Measurements from ENCODE around the gene SLC25A12.
"Not testable (repeated sequence)": the region's sequence is repeated elsewhere in the genome, so short reads cannot be mapped to it uniquely, and the experiment has no call there.

The SLC25A12 gene

DNA sequence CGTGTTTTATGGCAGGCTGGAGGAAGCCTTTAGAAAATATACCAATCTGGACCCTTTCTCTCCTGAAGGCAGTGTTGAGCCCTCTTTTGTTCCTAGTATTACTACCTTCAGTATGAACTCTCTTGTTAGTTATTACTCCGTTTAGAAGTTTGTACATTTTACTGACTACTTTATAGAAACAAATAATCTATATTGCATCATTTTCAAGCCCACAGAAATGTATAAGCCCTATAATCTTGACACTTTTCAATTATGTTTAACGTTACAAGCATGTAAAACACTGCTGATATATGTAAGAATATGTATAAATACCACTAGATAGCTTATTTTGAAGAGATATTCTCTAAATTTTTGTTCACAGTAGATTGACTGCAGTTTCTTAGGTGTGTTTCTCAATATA lies 64.0 kb downstream of the SLC25A12 start:
- H3K4me3 ChIP-seq (ENCODE audit: low read depth, low read length): no peak overlapping the region

DNA sequence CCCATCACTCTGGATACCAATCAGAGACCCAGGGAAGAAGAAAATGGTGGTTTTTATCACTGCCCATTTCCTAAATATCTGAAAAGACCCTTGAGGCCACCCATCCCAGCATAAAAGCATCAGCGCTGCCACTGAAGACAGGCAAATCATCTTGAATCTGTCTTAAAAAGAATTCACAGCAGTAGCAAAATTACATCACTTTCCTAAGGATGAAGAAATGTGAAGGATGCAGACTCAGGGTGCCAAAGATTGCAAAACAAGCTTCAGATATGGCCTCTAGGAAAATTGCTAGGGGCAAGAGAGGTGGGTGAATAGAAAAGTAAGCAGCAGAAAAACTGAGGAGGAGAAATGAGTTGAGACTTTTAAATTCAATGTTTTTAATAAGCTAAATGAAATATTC lies 70.0 kb downstream of the SLC25A12 start:
- H3K4me3 ChIP-seq (ENCODE audit: low read depth, low read length): no peak overlapping the region

- no peak overlapping the region for H3K4me3 ChIP-seq (ENCODE audit: low read depth, low read length)
These were observed 71.3 kb downstream of the SLC25A12 start for GRCh38 chr2:171822525-171823322.

- H3K4me3 ChIP-seq (ENCODE audit: low read depth, low read length): no peak overlapping the region
These were observed 74.6 kb downstream of the SLC25A12 start for GRCh38 chr2:171819453-171819852.

DNA sequence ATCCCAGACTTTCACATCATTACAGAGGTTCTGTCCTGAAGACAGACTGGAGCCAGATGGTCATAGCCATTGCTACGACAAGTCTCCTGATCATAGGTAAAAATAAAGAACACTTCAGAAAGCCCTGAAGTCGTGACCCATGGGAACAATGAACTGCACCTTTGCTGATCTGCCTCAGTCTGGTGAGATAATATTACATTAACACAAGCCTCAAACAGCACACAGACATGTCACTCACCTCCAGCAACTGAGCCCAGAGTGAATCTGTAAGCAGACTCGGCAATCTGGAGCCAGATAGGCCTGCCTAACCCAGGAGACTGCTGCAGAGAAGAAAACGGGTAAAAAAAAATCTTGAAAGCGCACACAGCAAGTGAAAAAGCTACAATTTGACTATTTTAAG lies 79.2 kb downstream of the SLC25A12 start:
- H3K4me3 ChIP-seq (ENCODE audit: low read depth, low read length): no peak overlapping the region

GRCh38 chr2:171814174-171814573 lies 79.9 kb downstream of the SLC25A12 start:
- no peak overlapping the region for H3K4me3 ChIP-seq (ENCODE audit: low read depth, low read length)

- H3K4me3 ChIP-seq (ENCODE audit: low read depth, low read length): no peak overlapping the region
These were observed 80.3 kb downstream of the SLC25A12 start for GRCh38 chr2:171813729-171814128.

DNA sequence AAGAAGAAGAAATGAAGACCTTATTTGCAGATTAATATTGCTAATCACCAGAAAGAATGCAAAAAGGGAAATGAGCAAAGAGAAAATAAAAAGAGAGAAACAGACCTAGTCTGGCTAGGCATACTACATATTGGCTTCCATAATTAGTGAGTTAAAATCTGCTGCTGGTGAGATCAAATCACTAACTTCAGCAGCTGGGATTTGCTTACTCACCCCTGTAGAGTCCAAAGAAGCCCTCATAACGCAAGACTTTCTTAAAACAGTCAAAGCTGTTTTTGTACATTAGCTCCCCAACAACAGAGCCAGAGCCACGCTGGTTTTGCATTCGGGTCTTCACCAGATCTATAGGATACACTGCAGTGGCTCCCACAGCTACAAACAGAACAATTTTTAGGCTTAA lies 80.9 kb downstream of the SLC25A12 start:
- no peak overlapping the region for H3K4me3 ChIP-seq (ENCODE audit: low read depth, low read length)

DNA sequence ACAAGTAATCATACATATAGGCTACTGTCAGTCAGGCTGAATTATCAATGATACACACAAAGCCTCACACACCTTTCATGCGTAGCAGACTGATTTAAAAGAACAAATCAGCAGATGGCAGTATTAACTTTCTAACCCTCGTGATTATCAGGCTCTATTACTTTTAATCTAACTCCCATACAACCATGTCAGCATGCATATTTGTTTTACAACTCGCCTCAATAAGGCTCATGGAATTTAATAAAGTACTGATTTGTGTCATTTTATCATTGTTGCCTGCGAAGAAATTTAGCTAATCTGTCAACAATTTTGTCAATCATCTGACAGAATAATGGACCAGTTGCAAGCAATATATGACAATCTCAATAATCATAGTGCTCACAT lies 82.8 kb downstream of the SLC25A12 start:
- H3K4me3 ChIP-seq (ENCODE audit: low read depth, low read length): no peak overlapping the region

DNA sequence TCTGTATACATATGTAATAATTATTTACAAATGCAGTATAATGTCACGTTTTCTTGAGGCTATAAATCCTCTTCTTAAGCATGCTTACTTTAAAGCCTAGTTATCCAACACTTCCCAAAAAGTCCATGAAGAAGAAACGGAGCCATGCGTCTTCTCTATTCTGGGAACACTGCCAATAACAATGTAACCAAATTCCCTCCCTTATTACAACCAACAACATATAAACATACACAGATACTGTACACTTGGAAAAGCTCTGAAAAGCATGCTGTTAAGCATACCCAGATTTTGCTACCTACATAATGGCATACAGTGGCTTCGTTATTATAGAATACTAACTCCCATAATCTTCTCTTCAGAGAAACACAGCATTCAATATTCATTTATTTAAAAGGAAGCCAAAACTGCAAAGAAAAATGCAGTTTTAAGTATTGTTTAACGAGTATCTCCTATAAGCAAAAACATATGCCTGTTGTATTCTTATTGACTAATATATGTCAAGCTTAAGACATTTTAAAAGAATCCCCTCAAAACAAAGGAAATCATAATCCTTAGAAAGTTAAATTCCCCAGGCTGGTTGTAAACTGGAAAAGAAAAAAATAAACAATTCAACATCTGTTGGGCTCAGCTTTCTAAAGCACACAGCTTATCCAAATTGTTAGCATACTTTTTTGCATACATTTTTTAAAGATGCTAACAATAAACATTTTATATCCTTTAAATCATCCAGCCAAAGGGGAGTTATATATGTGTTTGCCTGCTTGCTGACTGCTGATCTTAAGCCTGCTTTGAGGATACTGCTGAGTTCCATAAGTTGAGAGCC lies 83.4 kb downstream of the SLC25A12 start:
- no peak overlapping the region for H3K4me3 ChIP-seq (ENCODE audit: low read depth, low read length)

DNA sequence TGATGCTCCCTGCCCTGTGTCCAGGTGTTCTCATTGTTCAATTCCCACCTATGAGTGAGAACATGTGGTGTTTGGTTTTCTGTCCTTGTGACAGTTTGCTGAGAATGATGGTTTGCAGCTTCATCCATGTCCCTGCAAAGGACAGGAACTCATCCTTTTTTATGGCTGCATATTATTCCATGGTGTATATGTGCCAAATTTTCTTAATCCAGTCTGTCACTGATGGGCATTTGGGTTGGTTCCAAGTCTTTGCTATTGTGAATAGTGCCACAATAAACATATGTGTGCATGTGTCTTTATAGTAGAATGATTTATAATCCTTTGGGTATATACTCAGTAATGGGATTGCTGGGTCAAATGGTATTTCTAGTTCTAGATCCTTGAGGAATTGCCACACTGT lies 85.2 kb downstream of the SLC25A12 start:
- not testable (repeated sequence) for H3K4me3 ChIP-seq (ENCODE audit: low read depth, low read length)

GRCh38 chr2:171807831-171808393 lies 86.1 kb downstream of the SLC25A12 start:
- H3K4me3 ChIP-seq (ENCODE audit: low read depth, low read length): no peak overlapping the region

DNA sequence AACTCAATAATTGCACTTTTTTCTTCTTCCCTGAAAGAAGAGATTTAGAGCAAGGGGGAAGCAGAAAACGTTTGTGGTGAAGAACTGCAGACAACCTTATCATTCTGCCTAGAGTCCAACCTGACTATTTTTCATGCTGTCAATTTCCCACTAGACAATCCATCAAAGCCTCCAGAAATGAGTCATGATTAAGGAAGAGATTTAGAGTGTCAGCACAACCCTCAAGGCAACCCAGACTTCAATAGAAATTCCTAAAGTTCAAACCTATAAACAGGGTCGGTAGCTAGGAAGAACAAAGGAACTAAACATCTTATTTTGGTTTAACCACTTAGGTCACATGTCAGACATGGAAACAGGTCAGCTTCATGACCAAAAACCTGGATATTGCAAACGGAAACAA lies 86.9 kb downstream of the SLC25A12 start:
- no peak overlapping the region for H3K4me3 ChIP-seq (ENCODE audit: low read depth, low read length)

DNA sequence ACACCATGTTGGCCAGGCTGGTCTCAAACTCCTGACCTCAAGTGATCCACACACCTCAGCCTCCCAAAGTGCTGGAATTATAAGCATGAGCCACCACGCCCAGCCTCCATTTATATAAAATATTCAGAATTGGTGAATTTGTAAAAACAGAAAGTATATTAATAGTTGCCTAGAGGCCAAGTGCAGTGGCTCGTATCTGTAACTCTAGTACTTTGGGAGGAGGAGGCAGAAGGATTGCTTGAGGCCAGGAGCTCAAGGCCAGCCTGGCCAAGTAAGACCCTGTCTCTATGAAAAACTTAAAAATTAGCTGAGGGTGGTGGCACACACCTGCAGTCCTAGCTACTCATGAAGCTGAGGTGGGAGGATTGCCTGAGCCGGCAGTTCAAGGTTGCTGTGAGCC lies 89.6 kb downstream of the SLC25A12 start:
- H3K4me3 ChIP-seq (ENCODE audit: low read depth, low read length): no peak overlapping the region

DNA sequence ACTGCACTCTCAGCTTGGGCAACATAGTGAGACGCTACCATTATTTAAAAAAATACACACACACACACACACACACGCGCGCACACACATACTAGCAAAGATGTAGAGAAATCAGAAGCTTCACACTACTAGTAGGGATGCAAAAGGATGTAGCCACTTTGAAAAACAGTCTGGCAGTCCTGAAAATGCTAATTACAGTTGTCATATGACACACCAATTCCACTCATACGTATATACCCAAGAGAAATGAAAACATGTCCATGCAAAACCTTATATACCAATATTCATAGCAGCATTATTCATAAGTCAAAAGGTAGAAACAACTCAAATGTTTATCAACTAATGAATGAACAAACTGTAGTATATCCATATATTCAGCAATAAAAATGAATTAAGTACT lies 90.3 kb downstream of the SLC25A12 start:
- H3K4me3 ChIP-seq (ENCODE audit: low read depth, low read length): no peak overlapping the region

- no peak overlapping the region for H3K4me3 ChIP-seq (ENCODE audit: low read depth, low read length)
These were observed 93.4 kb downstream of the SLC25A12 start for GRCh38 chr2:171800639-171801038.

DNA sequence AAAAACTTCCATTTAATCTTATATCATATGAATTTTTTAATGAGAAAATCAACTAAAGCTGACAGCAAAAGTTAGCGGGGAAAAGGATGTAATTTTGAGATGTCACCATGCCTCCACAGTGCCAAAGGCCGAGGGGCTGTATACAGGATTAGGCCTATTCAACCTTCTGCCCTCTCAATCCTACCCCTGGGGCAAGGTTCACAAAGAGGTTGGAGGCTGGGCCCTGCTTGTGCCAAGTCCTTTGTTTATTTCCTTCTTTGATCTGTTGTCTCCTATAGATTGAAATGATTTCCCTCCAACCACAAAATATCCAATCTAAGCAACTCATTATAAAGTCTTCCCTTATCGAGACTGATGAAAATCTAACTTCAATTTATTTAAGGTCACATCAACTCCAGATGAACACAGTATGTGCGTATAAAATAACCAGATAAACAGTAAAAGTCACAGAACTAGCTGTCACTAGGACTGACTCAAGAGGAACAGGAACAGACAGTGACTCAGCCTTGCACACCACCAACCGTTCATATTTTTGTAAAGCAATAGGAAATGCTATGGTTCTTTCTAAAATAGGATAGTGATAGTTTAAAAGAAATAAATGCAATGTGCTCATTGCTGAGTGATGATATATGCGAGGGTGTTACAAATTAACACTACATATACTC lies 95.8 kb downstream of the SLC25A12 start:
- no peak overlapping the region for H3K4me3 ChIP-seq (ENCODE audit: low read depth, low read length)

- no peak overlapping the region for H3K4me3 ChIP-seq (ENCODE audit: low read depth, low read length)
These were observed 99.1 kb downstream of the SLC25A12 start for GRCh38 chr2:171794918-171795317.

GRCh38 chr2:171793691-171794678 lies 100.1 kb downstream of the SLC25A12 start:
- H3K4me3 ChIP-seq (ENCODE audit: low read depth, low read length): no peak overlapping the region

DNA sequence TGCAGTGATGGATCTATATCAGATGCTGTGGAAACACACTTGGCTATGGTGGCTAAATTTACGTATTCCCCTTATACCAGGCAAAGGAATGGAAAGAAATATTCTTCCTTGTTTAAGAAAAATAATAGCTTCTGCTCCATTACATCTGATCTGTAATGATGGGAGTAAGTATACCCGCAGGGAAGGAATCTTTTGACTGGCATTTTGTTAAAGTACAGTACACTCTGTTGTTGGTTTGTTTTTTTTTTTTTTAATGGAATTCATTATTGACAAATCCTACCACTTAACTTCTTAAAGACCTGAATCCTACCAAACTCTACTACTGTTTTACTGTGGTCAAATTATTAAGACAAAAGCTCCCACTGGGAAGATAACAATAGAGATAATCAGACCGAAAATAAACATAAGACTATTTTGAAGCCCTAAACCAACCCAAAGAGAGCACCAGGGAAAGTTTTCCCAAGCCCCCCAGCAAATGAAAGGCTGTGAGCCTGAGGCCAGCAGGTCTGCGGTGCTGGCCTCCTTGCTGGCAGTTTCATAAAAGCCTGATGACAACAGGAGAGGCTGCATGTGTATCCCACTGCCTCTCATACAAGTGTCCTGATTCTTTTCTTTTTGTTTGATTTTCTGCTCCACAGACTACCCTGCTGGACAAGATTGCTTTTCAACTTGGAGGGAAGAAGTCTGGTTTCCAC lies 101.0 kb downstream of the SLC25A12 start:
- H3K4me3 ChIP-seq (ENCODE audit: low read depth, low read length): no peak overlapping the region

Data from iPS-11a (cell line).